IMR-90 (cell line): ENCODE measurements around the gene HADHB. TPM values are rescaled to one million over a fixed set of nuclear protein-coding genes. Genes with fewer than 3 reads are reported as not detected.

Experiments
- ATAC-seq: fragments of 200-7000 bp; cut with Tn5 transposase; 2 replicates; pipeline ENCODE4 v1.9.1; 2020; ENCODE audit warnings: low read depth, mild to moderate bottlenecking, moderate library complexity
- BruUV-seq: library from RNA; stranded (reverse); fragments of 400-500 nt; replicated peaks from 2 replicates; lab custom pipeline; 2021; lab: Mats Ljungman, UMichigan
- CTCF ChIA-PET: fragments of 300-600 bp; formaldehyde crosslinking; extraction: SDS; loops from one replicate; lab custom pipeline; 2021; ENCODE audit warnings: antibody characterized with exemption; lab: Yijun Ruan, JAX
- POLR2A ChIA-PET: fragments of 300-600 bp; sonication (Branson Sonifier 250); formaldehyde crosslinking; loops from one replicate; lab custom pipeline; 2022; ENCODE audit warnings: antibody characterized with exemption; ENCODE audit not compliant: unreplicated experiment; lab: Charles Lee
- DNase-seq: peaks from one replicate; pipeline ENCODE4 v3.0.0; 2013
- H2AFZ ChIP-seq: replicated peaks from 2 replicates; pipeline ENCODE3; 2013; ENCODE audit warnings: low read length, mild to moderate bottlenecking; ENCODE audit not compliant: poor library complexity
- H2AK5ac ChIP-seq: 2 replicates; pipeline ENCODE4 v1.6.1; 2013; ENCODE audit warnings: low read depth, low read length, inconsistent platforms
- H2AK9ac ChIP-seq: replicated peaks from 2 replicates; pipeline ENCODE3; 2013; ENCODE audit warnings: mild to moderate bottlenecking, low read depth, low read length, moderate library complexity; ENCODE audit not compliant: poor library complexity
- H2BK120ac ChIP-seq: 2 replicates; pipeline ENCODE4 v1.6.1; 2013; ENCODE audit warnings: low read depth, low read length, inconsistent platforms
- H2BK15ac ChIP-seq: 3 replicates; pipeline ENCODE4 v1.6.1; 2013; ENCODE audit warnings: low read depth, low read length, inconsistent platforms
- H2BK20ac ChIP-seq: 2 replicates; pipeline ENCODE4 v1.6.1; 2013; ENCODE audit warnings: low read depth, mild to moderate bottlenecking, inconsistent platforms, low read length, moderate library complexity
- H2BK5ac ChIP-seq: 2 replicates; pipeline ENCODE4 v1.6.1; 2013; ENCODE audit warnings: mild to moderate bottlenecking, low read depth, low read length, inconsistent platforms; ENCODE audit not compliant: poor library complexity, severe bottlenecking
- H3K14ac ChIP-seq: replicated peaks from 2 replicates; pipeline ENCODE4 v1.6.1; 2013; ENCODE audit warnings: low read depth, low read length, inconsistent platforms
- H3K18ac ChIP-seq: 2 replicates; pipeline ENCODE4 v1.6.1; 2013; ENCODE audit warnings: low read depth, low read length, control low read depth
- H3K23ac ChIP-seq: 2 replicates; pipeline ENCODE4 v1.6.1; 2013; ENCODE audit warnings: low read depth, low read length, inconsistent platforms
- H3K27ac ChIP-seq: 2 replicates; pipeline ENCODE4 v1.5.1; 2013; ENCODE audit warnings: mild to moderate bottlenecking, control low read depth, low read length; ENCODE audit not compliant: insufficient read depth
- H3K27me3 ChIP-seq: 2 replicates; pipeline ENCODE4 v1.6.1; 2013; ENCODE audit warnings: low read length; ENCODE audit not compliant: control insufficient read depth, insufficient read depth
- H3K36me3 ChIP-seq: 2 replicates; pipeline ENCODE4 v1.6.1; 2013; ENCODE audit warnings: low read length, mixed read lengths; ENCODE audit not compliant: control insufficient read depth, insufficient read depth
- H3K4ac ChIP-seq: 2 replicates; pipeline ENCODE4 v1.6.1; 2013; ENCODE audit warnings: low read depth, low read length, inconsistent platforms
- H3K4me1 ChIP-seq: 2 replicates; pipeline ENCODE4 v1.6.1; 2013; ENCODE audit warnings: low read length, mixed read lengths; ENCODE audit not compliant: control insufficient read depth, insufficient read depth
- H3K4me2 ChIP-seq: 2 replicates; pipeline ENCODE4 v1.6.1; 2013; ENCODE audit warnings: low read depth, mild to moderate bottlenecking, control low read depth, low read length, moderate library complexity
- H3K4me3 ChIP-seq: 2 replicates; pipeline ENCODE4 v1.5.1; 2013; ENCODE audit warnings: low read depth, mild to moderate bottlenecking, control low read depth, low read length, moderate library complexity; ENCODE audit not compliant: insufficient read depth
- H3K56ac ChIP-seq: 2 replicates; pipeline ENCODE4 v1.6.1; 2013; ENCODE audit warnings: low read length, inconsistent platforms; ENCODE audit not compliant: insufficient read depth; ENCODE audit errors: extremely low read depth
- H3K79me1 ChIP-seq, 2 experiments: 2 replicates each; pipeline ENCODE4 v1.6.1; 2013; ENCODE audit warnings: low read length in 2 of 2, inconsistent platforms in 1 of 2, low read depth in 1 of 2
- H3K9ac ChIP-seq: 2 replicates; pipeline ENCODE4 v1.6.1; 2013; ENCODE audit warnings: low read depth, low read length, control low read depth
- H3K9me1 ChIP-seq: 2 replicates; pipeline ENCODE4 v1.6.1; 2013; ENCODE audit warnings: low read length, inconsistent platforms; ENCODE audit not compliant: insufficient read depth
- H3K9me3 ChIP-seq: 2 replicates; pipeline ENCODE4 v1.6.1; 2013; ENCODE audit warnings: low read length; ENCODE audit not compliant: control insufficient read depth, insufficient read depth
- H4K20me1 ChIP-seq: 2 replicates; pipeline ENCODE4 v1.6.1; 2013; ENCODE audit warnings: low read length, inconsistent platforms; ENCODE audit not compliant: insufficient read depth
- H4K5ac ChIP-seq: 2 replicates; pipeline ENCODE4 v1.6.1; 2013; ENCODE audit warnings: mild to moderate bottlenecking, low read depth, low read length, control low read depth
- H4K8ac ChIP-seq, 2 experiments: 2 replicates each; pipeline ENCODE4 v1.6.1; 2013; ENCODE audit warnings: low read depth in 2 of 2, low read length in 2 of 2, control low read depth in 1 of 2, inconsistent platforms in 1 of 2
- H4K91ac ChIP-seq: 2 replicates; pipeline ENCODE4 v1.6.1; 2013; ENCODE audit warnings: low read depth, low read length, inconsistent platforms; ENCODE audit not compliant: insufficient read depth
- CEBPB ChIP-seq: IDR thresholded peaks from 2 replicates; pipeline ENCODE4 v1.6.1; 2012; ENCODE audit warnings: low read depth, low read length, improper control_type of control experiment
- CTCF ChIP-seq: conservative IDR thresholded peaks from 2 replicates; pipeline ENCODE4 v1.5.1; 2012; ENCODE audit warnings: mild to moderate bottlenecking, low read depth, low read length, improper control_type of control experiment
- FOS ChIP-seq: fragments of 150-350 bp; IDR thresholded peaks from 2 replicates; pipeline ENCODE4 v1.6.1; 2016; ENCODE audit warnings: low read depth, low read length
- NFE2L2 ChIP-seq: fragments of 150-350 bp; IDR thresholded peaks from 2 replicates; pipeline ENCODE4 v1.6.1; 2016; ENCODE audit warnings: low read depth, mild to moderate bottlenecking, low read length
- POLR2A ChIP-seq: IDR thresholded peaks from 2 replicates; pipeline ENCODE4 v1.6.1; 2012; ENCODE audit warnings: mild to moderate bottlenecking, low read depth, low read length
- SMC3 ChIP-seq: fragments of 150-350 bp; IDR thresholded peaks from 2 replicates; pipeline ENCODE4 v1.6.1; 2016; ENCODE audit warnings: low read depth, mild to moderate bottlenecking, antibody characterized with exemption, low read length, moderate library complexity
- USF2 ChIP-seq: fragments of 150-350 bp; IDR thresholded peaks from 2 replicates; pipeline ENCODE4 v1.6.1; 2017; ENCODE audit warnings: mild to moderate bottlenecking, antibody characterized with exemption, low read length, low read depth
- WGBS, 2 experiments: methylation state at CpG; one replicate each; pipeline versions ENCODE4 v1.1.5 to v1.1.7; 2013; ENCODE audit warnings: missing lambda C conversion rate in 2 of 2; ENCODE audit not compliant: insufficient read length in 1 of 2; ENCODE audit errors: extremely low coverage in 2 of 2; 5-methylcytosine and 5-hydroxymethylcytosine counted together
- dilution Hi-C: fragments of 300-500 bp; cut with HindIII; formaldehyde crosslinking; loops from one replicate; pipeline ENCODE4 v1.14.3; 2018; ENCODE audit warnings: low sequenced_read_pairs; ENCODE audit not compliant: unreplicated experiment
- in situ Hi-C: fragments of 300-500 bp; cut with MboI; formaldehyde crosslinking; loops from 3 replicates; pipeline ENCODE4 v1.14.3; 2019; ENCODE audit warnings: low sequenced_read_pairs, inconsistent platforms, mixed read lengths
- intact Hi-C: fragments of 100-400 bp; cut with micrococcal nuclease; formaldehyde crosslinking; loops from 2 replicates; pipeline ENCODE4 v1.10.0; 2022
- polyA plus RNA-seq, 3 experiments: library from polyadenylated mRNA; depleted of rRNA; stranded (reverse); fragments of >200 nt; gene quantifications; 2 replicates each; pipeline ENCODE4 v1.2.3, GENCODE V29; 2012; ENCODE audit warnings: low replicate concordance in 1 of 3
- total RNA-seq: library from RNA; depleted of rRNA; stranded (reverse); fragments of >200 nt; gene quantifications from 2 replicates; pipeline ENCODE4 v1.2.3, GENCODE V29; 2012

HADHB gene
- total and polyA plus RNA-seq, 2 of the 4 experiments (the other 2 are of a cell fraction) = 67.9 to 79.8 TPM

- Histone ChIP-seq H4K91ac (no peak overlapping the region), H3K56ac (no peak overlapping the region), H3K23ac (no peak overlapping the region), H2BK20ac (no peak overlapping the region), H3K4me3 (no peak overlapping the region), H3K9me1 (no peaks in the 10 kb centered on the region), H3K4me2 (no peak overlapping the region), H3K4me1 (no peaks in the 10 kb centered on the region), H3K27me3 (peaks cover 11% of the 10 kb centered on the region), H2BK120ac (no peak overlapping the region), H3K9ac (no peak overlapping the region), H2AK5ac (no peak overlapping the region), H3K18ac (no peak overlapping the region), H2AK9ac (no peak overlapping the region), H3K36me3 (no peaks in the 10 kb centered on the region), H2AFZ (no peak overlapping the region), H3K9me3 (no peaks in the 10 kb centered on the region), H2BK15ac (no peak overlapping the region), H3K27ac (no peak overlapping the region), H2BK5ac (no peak overlapping the region), H4K20me1 (no peaks in the 10 kb centered on the region), H3K79me1 (no peaks in the 10 kb centered on the region), H3K4ac (no peak overlapping the region), H3K14ac (no peak overlapping the region), H4K8ac (no peak overlapping the region), H4K5ac (no peak overlapping the region)
- ATAC-seq (no peak), DNase-seq (no peak)
- TF ChIP-seq USF2 (no peak), CEBPB (no peak), SMC3 (no peak), POLR2A (no peak), NFE2L2 (no peak), CTCF (no peak), FOS (no peak)
- intact Hi-C loops (no loop called here), in situ Hi-C loops (loop anchor here (25.0 kb wide), 1 partner anchor 374 kb away; no protein-coding TSS in a partner anchor), dilution Hi-C loops (no loop called here)
- BruUV-seq = no TSS peak
- CTCF ChIA-PET = no interaction called here
- WGBS, 2 experiments = no CpG with 5 or more reads among the region's 2 CpGs
- POLR2A ChIA-PET = no interaction called here
Measured at GRCh38 chr2:26336719-26337118, 92.0 kb downstream of the HADHB start.
